ENCODE results near the gene MAPRE3.

Gene MAPRE3

GRCh38 chr2:26974352-26974751 is 3.9 kb downstream of the MAPRE3 start:
- TF ChIP-seq ISL1 (CRISPR knock-in tag; IDR thresholded peaks at IDR 0.05) (no peak), ZNF70 (CRISPR knock-in tag; IDR thresholded peaks at IDR 0.05) (no peak), CREB5 (CRISPR knock-in tag; IDR thresholded peaks at IDR 0.05; ENCODE audit: low read depth) (no peak), ESRRG (CRISPR knock-in tag; IDR thresholded peaks at IDR 0.05) (no peak), BACH2 (CRISPR knock-in tag; IDR thresholded peaks at IDR 0.05; ENCODE audit: borderline replicate concordance) (no peak), PATZ1 (CRISPR knock-in tag; IDR thresholded peaks at IDR 0.05; ENCODE audit: borderline replicate concordance) (no peak), PPARA (CRISPR knock-in tag; IDR thresholded peaks at IDR 0.05; ENCODE audit: borderline replicate concordance) (no peak), ARNTL (CRISPR knock-in tag; IDR thresholded peaks at IDR 0.05; ENCODE audit: borderline replicate concordance, low read depth) (no peak), RARB (CRISPR knock-in tag; IDR thresholded peaks at IDR 0.05) (no peak)
- no peak for ATAC-seq

- ATAC-seq = no peak
Observed at GRCh38 chr2:26975102-26975501, 4.7 kb downstream of the MAPRE3 start.

GRCh38 chr2:26975656-26976055 is 5.2 kb downstream of the MAPRE3 start:
- no peak for ATAC-seq
- TF ChIP-seq TSHZ2 (CRISPR knock-in tag; IDR thresholded peaks at IDR 0.05) (no peak), ZFP3 (CRISPR knock-in tag; IDR thresholded peaks at IDR 0.05) (no peak), ZNF565 (CRISPR knock-in tag; conservative IDR thresholded peaks at IDR 0.05; ENCODE audit: low read depth) (no peak), ZNF8 (CRISPR knock-in tag; IDR thresholded peaks at IDR 0.05) (no peak), TOX (CRISPR knock-in tag; IDR thresholded peaks at IDR 0.05; ENCODE audit: borderline replicate concordance) (no peak), OSR1 (CRISPR knock-in tag; IDR thresholded peaks at IDR 0.05) (no peak)

More at GRCh38 chr2:26975102-26975501, 4.7 kb downstream of the MAPRE3 start:
- TF ChIP-seq OSR1 (CRISPR knock-in tag; IDR thresholded peaks at IDR 0.05) (no peak), ESRRG (CRISPR knock-in tag; IDR thresholded peaks at IDR 0.05) (no peak)

- no peak for ATAC-seq
- TF ChIP-seq ARNTL (CRISPR knock-in tag; IDR thresholded peaks at IDR 0.05; ENCODE audit: borderline replicate concordance, low read depth) = no peak
- TF ChIP-seq ZFP30 (CRISPR knock-in tag; IDR thresholded peaks at IDR 0.05) = no peak
- no peak for TF ChIP-seq PPARA (CRISPR knock-in tag; IDR thresholded peaks at IDR 0.05; ENCODE audit: borderline replicate concordance)
- TF ChIP-seq CSDC2 (CRISPR knock-in tag; IDR thresholded peaks at IDR 0.05) = no peak
- TF ChIP-seq ZNF70 (CRISPR knock-in tag; IDR thresholded peaks at IDR 0.05) = no peak
- TF ChIP-seq ZC3H10 (CRISPR knock-in tag; IDR thresholded peaks at IDR 0.05) = no peak
- no peak for TF ChIP-seq SNAI2 (CRISPR knock-in tag; IDR thresholded peaks at IDR 0.05)
- no peak for TF ChIP-seq ZNF8 (CRISPR knock-in tag; IDR thresholded peaks at IDR 0.05)
- TF ChIP-seq TSHZ2 (CRISPR knock-in tag; IDR thresholded peaks at IDR 0.05) = no peak
- no peak for TF ChIP-seq ZFP3 (CRISPR knock-in tag; IDR thresholded peaks at IDR 0.05)
- TF ChIP-seq TOX (CRISPR knock-in tag; IDR thresholded peaks at IDR 0.05; ENCODE audit: borderline replicate concordance) = no peak
- TF ChIP-seq ZNF565 (CRISPR knock-in tag; conservative IDR thresholded peaks at IDR 0.05; ENCODE audit: low read depth) = no peak
- no peak for TF ChIP-seq GLIS3 (CRISPR knock-in tag; IDR thresholded peaks at IDR 0.05)
- TF ChIP-seq ESRRG (CRISPR knock-in tag; IDR thresholded peaks at IDR 0.05) = no peak
- no peak for TF ChIP-seq CSRNP3 (CRISPR knock-in tag; IDR thresholded peaks at IDR 0.05)
- no peak for TF ChIP-seq ISL1 (CRISPR knock-in tag; IDR thresholded peaks at IDR 0.05)
Observed at GRCh38 chr2:26976237-26976636, 5.8 kb downstream of the MAPRE3 start.

Measured in SK-N-SH treated with all-trans-retinoic acid at 6 μM for 48 hours (cell line).